COR-L47 (cell line): Measurements from ENCODE around the gene GPR132.

Source experiments
- DNase-seq: peaks from one replicate; lab custom pipeline; 2025; lab: John Stamatoyannopoulos, UW

The GPR132 gene

GRCh38 chr14:105020815-105021655 is 44.2 kb downstream of the GPR132 start, which contains the start of gene CDCA4:
CDCA4 (minus strand) TSS chr14:105021083; CDS start chr14:105011929, 9,154 bp downstream.
- peak; percentile 99 for DNase-seq

GRCh38 chr14:105019861-105020814 is 45.1 kb downstream of the GPR132 start:
- peak; percentile 31 for DNase-seq

GRCh38 chr14:105018414-105018813 is 46.8 kb downstream of the GPR132 start:
- DNase-seq: no peak

GRCh38 chr14:105015905-105016304 is 49.3 kb downstream of the GPR132 start:
- DNase-seq: no peak

- DNase-seq: no peak
These were observed 50.0 kb downstream of the GPR132 start for GRCh38 chr14:105015242-105015641.

- DNase-seq: no peak
These were observed 50.6 kb downstream of the GPR132 start for GRCh38 chr14:105014631-105015030.

GRCh38 chr14:105014032-105014431 is 51.2 kb downstream of the GPR132 start:
- DNase-seq: no peak

GRCh38 chr14:105013150-105013785 is 52.0 kb downstream of the GPR132 start:
- peak; percentile 17 for DNase-seq

- DNase-seq: no peak
These were observed 52.9 kb downstream of the GPR132 start for GRCh38 chr14:105012171-105012985.

- DNase-seq: no peak
These were observed 53.8 kb downstream of the GPR132 start for GRCh38 chr14:105011312-105011990.

- DNase-seq: no peak
These were observed 54.3 kb downstream of the GPR132 start for GRCh38 chr14:105010891-105011291.

GRCh38 chr14:105010106-105010505 is 55.1 kb downstream of the GPR132 start:
- no peak for DNase-seq

GRCh38 chr14:105007593-105008264 is 57.5 kb downstream of the GPR132 start:
- DNase-seq: no peak

- DNase-seq: no peak
These were observed 58.2 kb downstream of the GPR132 start for GRCh38 chr14:105006831-105007592.

- DNase-seq: no peak
These were observed 59.0 kb downstream of the GPR132 start for GRCh38 chr14:105005929-105006830.

- no peak for DNase-seq
These were observed 59.8 kb downstream of the GPR132 start for GRCh38 chr14:105005329-105005928.
